ENCODE data around the gene CAMK2D.

CAMK2D gene

DNA sequence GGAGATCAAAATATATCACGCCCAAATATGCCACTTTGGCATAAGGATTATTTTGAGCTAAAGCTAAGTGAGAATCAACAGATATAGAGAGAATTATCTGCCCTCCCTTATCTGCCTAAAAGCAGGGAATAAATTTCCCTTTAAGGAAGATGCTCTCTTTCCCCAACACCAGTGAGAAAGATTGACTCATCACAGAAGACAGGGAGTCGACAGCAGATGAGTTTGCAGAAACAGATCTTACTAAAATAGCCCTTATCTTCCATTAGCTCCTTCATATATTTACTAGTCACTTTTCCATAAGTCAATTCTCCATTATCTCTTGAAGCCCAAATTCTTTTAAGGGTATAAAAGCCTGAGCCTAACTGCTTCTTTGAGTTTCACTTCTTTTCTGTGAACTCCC lies 156.6 kb downstream of the CAMK2D start:
- peak; percentile 33 for DNase-seq (ENCODE audit: low spot score)

DNA sequence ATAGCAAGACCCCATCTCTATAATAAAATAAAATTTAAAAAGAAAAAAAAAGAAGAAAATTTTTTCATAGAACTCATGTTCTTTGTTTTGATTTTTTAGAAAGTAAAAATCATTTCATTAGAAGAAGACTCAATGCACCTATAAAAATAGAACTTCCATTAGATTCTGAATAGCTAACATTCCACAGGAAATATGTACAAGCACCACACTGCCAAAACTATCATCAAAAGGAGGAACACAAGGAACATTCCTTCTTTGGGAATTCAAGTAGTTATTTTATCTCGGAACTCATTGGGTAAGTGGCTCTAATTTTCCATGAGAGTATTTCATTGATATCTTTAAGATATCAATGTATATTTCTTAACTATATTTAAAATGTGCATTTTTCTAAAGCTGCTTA lies 157.6 kb downstream of the CAMK2D start:
- DNase-seq (ENCODE audit: low spot score) = peak; percentile 58

DNA sequence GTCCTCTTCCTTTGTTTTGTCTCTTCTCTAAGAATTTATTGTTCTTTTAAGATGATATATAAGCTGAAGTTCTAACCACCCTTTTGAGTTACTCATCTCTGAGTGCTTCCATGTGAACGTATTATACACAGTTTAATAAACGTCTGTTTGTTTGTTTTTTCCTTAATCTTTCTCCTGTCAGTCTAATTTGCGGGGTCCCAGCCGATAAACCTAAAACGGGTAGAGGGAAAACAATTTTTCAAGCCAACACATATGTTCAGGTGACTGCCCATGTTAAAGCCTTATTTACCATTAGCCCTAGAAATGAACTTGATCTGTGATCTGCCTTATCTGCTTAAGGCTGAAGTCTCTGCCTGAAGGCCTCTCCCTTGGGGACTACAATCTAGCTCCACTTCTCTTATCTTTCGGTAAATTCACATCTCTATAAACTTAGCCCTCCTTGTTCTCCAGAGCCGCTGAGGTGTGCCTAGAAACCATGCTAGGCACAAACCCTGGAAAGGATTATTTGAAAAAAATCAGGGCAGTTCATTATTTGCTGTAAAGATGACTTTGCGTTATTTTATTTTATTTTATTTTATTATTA lies 158.8 kb downstream of the CAMK2D start:
- no peak for DNase-seq (ENCODE audit: low spot score)

DNA sequence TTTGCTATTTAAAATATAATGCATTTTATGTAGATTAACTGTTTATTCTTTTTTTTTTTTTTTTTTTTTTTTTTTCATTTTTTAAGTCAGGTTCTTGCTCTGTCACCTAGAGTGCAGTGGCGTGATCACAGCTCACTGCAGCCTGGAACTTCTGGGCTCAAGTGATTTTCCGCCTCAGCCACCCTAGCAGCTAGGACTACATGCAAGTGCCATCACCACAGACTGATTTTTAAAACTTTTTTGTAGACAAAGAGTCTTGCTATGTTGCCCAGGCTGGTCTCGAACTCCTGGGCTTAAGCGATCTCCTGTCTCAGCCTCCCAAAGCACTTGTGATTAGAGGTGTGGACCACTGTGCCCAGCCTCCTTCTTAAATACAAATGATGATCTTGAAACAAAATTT lies 159.9 kb downstream of the CAMK2D start:
- no peak for DNase-seq (ENCODE audit: low spot score)

DNA sequence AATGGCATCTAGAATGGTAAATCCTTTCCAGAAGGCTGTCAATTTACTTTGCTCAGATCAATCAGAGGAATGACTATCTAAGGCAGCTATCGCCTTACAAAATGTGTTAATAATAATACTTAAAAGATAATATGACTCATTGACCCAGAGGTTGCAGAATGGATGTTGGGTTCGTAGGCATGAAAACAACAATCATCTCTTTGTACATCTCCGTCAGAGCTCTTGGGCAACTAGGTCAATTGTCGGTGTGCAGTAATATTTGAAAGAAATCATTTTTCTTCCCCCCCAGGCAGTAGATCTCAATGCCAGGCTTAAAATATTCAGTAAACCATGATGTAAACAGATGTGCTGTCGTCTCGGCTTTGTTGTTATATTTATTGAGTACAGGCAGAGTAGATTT lies 165.1 kb downstream of the CAMK2D start:
- no peak for DNase-seq (ENCODE audit: low spot score)

DNA sequence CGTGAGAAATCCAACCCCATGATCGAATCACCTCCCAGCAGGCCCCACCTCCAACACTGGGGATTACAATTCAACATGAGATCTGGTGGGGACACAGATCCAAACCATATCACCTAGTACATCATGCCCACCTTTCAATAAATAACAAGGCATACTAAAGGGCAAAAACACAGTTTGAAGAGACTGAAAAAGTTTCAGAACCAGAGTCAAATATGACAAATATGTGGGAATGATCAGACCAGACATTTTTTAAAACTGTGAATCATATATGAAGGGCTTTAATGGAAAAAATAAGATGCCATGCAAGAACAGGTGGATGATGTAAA lies 167.3 kb downstream of the CAMK2D start:
- no peak for DNase-seq (ENCODE audit: low spot score)

DNA sequence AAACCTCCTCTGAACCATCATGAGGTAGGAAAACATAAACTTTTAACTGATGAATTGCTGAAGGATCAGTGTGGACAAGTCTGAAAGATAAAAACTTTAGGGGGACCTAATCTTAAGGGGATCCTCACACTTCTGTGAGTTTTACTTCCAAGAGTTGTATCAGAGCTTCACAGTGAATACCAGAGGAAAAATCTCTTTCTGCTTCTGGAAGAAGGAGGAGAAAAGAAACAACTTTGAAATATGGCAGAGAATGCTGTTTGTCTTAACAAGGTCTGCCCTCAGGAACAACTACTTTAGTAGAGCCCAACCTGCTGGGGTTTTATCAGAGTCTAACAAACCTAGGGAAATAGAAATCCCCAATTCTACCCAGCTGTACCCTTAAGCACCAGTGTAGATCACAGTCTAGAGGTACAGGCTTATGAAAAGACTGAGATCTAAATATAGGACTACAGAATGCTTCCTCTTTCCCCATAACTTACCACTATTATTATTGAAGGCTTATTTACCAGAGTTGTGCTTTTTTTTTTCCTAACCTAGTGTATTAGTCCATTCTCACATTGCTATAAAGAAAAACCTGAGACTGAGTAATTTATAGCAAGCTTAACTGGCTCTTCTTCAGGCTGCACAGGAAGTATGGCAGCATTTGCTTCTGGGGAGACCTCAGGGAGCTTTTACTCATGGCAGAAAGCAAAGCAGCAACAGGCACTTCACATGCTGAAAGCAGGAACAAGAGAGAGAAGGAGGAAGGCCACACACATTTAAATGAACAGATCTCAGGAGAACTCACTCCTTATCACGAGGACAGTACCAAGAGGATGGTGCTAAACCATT lies 167.9 kb downstream of the CAMK2D start:
- no peak for DNase-seq (ENCODE audit: low spot score)

DNA sequence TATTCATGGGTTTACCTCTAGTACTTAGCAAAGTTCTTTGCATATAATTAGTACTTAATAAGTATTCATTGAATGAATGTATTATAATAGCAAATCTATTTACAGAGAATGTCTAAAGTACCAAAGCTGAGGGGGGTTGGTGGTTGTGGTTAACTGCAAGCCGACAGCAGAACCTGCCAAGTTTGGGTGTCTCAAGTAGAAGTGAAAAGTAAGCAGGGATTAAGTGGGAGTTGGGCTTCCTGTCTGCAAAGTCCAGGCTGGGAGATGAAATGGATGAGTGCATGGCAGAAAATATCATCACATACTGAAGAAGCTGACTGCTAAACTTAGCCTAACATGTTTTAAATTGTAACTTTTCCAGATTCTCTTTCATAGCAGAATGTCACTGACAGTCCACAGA lies 169.6 kb downstream of the CAMK2D start:
- DNase-seq (ENCODE audit: low spot score) = peak; percentile 39

DNA sequence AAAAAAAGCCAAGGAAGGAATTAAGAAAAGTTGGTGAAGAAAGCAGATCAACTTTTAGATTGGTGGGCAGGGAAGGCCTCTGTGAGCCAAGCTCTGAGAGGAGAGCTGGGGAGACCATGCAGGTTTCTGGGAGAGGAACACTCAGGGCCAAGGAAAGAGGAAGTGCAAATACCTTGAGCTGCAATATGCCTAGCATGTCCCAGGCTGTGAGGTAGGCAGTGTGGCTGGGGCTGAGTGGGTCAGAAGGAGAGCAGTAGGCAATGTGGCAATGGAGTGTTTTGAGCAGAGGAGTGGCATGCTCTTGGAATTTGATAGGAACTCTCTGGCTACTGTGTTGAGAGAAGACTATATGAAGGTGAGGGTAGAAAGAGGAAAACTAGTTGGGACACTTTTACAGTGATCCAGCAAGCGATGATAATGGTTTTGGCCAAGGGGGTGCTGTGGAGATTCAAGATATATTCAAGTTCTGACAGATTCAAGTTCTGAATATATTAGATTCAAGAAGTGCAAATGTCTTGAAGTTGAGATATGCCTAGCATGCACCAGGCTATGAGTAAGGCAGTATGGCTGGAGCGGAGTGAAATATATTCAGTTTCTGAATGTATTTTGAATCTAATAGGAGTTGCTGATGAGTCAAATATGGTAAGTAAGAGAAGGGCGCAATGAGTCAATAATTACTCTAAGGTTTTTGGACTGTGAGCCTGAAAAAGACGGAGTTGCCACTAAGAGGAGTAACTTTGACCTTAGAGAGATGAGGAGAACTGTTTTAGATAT lies 172.5 kb downstream of the CAMK2D start:
- no peak for DNase-seq (ENCODE audit: low spot score)

DNA sequence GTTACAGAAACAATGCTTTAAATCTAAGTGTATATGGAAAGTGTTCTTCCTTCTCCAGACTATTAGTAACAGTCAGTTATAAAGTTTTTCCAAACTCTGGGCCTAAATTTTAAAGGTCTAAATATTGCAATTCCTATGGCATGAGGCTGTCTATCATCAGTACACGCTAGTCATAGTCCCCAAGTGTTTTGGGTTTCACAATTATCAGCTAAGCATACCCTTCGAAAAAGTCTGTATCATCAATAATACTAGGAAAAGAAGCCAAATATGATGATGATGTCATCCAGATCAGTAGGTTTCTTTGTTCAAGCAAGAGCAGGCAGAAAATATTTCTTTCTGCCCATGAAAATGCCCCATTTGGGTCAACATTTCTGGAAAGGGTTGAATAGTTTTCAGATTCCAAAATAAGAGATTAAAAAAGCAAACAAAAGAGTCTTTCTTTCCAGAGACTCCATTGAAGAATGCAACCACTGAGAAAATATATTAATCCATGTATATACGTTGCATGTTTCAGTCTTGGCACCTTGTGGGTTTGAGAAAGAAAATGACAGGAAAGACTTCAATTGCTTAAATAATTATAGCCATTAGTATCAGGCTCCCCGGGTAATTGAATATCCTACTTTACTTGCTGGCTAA lies 173.8 kb downstream of the CAMK2D start:
- no peak for DNase-seq (ENCODE audit: low spot score)

DNA sequence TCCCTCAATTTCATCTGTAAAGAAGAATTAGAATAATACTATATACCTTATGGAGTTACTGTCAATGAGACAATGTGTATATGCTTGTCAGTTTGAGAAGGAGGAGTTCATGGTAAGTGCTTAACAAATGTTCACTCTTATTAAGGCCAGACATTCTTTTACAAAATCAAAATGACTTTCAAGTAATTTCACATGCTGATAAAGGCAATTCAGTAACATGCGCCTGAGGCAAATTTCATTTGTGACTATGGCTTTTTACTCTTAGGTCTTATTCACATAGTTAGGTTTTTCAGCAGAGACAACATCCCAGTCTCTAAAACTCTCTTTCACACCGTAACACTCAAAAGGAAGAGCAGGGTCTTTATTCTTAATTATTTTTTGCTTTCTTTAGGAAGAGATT lies 174.4 kb downstream of the CAMK2D start:
- DNase-seq (ENCODE audit: low spot score) = no peak

DNA sequence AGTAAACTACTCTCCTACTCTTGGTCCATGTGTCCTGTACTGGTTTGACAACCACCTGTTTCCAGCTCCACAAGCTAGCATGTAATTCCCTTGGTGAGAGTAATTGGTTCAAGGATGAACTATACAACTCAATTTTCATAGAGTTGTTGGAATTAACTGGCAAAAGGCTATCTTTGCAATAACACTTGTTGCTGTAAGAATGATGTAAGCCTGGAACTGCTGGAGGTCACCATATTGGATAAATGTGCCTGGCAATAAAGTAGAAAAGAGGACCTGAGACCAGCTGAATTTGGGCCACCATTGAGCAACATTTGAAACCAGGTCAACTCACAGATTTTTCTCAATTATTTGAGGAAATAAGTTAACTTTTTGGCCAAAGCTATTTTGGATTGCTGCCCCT lies 175.5 kb downstream of the CAMK2D start:
- no peak for DNase-seq (ENCODE audit: low spot score)

DNA sequence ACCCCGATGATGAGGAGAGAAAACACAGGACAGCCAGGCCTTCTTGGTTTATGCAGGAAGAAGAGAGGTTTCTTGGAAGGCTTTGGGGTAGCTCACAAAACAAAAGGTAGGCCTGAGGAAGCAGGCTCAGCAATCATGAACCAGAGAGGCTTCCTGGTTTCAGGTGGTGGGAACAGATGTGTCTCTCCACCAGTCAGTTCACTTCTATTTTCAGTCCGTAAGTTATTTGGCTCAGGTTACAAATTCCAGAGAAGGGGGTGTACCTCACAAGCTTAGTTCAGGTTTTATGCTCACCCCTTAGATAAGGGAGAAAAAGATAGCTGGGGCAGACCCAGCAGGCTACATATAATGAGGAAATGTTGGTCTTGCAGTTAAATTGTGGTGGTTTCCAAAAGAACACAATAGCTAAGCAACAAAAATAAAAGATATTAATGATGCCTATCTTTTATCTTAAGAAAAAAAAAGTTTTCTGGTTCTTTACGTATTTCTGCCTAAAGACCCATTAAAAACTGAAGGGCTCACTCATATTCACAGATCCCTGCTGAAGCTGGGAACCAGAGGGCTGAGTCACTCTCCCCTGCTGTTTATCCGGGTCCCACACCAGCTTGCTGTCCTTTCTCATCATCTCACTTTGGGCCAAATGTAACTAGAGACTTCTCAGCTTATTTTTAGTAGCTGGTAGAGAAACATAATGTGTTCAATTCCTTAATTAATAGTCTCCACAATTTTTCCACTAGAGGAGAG lies 177.0 kb downstream of the CAMK2D start:
- DNase-seq (ENCODE audit: low spot score) = peak; percentile 24

DNA sequence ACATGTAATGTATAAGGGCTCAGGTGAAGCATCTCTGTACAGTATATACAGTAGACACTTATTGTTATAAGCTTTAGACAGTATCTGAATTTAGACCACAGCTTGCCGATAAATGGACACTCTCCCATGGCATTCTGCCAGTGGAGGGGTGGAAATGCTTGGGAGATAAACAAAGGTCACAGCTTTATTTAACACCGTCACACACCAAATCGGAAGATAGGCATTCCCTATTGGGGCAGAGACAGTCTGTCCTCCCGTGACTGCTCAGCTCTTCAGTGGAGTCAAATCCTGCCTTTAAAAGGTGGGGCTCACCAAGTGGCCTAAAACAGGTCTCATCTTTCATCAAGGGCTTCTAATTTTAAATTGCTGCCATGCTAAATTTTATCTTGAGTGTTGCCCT lies 178.8 kb downstream of the CAMK2D start:
- no peak for DNase-seq (ENCODE audit: low spot score)

DNA sequence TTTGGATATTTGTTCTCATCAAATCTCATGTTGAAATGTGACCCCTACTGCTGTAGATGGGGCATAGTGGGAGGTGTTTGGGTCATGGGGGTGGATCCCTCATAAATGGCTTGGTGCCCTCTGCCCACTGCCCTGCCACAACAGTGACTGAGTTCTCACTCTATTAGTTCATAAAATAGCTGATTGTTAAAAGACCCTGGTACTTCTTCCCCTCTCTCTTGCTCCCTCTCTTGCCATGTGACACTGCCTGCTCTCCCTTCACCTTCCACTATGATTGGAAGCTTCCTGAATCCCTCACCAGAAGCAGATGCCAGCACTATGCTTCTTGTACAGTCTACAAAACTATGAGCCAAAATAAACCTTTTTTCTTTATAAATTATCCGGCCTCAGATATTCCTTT lies 182.2 kb downstream of the CAMK2D start:
- no peak for DNase-seq (ENCODE audit: low spot score)

DNA sequence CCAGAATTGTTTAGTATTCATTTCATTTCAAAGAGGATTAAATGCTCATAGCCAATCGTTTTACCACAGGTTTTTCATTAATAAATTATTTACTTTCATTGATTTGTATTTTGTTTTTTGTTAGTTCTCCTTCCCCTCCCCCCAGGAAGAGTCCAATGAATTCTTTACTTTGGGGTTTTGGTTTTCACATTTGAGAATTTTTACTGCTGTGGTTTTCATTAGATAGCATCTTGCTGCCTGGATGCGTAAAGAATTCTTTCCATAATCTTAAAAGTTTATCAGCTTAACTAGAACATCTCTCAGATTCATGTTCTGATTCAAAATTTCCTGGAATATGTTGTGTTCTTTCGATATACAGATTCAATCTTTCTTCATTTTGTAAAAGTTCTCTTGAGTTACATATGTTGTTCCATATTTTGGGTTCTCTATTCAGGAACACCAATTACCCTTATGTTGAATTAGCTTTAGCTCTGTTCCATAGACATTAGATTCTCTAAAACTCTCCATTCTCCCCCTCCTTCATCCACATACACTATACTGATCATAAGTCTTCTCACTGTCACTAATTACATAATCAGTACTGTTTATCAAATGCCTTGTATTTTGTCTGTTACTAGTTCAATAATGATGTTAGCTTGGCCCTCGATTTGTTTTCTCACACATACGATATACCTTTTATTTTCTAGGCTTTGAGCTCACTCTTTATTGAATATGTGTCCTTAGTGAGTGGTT lies 184.4 kb downstream of the CAMK2D start:
- DNase-seq (ENCODE audit: low spot score) = no peak

DNA sequence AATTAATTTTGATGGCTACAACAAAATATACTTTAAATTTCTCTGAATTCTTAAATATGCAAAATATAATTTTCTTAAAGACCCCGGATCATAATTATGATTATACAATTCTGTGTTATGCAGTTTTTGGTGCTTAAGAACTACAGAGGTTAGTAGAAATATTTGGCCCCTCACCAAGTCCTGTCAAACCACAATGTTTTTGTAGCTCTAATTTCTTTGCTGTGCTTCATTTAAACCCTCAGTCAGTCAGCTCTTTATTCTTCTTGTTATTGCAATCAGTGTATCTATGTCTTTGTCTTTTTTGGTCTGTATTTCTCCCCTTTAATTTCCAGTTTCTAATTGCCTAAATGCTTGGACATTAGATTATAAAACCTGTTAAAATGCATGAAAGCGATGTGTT lies 186.1 kb downstream of the CAMK2D start:
- peak; percentile 19 for DNase-seq (ENCODE audit: low spot score)

DNA sequence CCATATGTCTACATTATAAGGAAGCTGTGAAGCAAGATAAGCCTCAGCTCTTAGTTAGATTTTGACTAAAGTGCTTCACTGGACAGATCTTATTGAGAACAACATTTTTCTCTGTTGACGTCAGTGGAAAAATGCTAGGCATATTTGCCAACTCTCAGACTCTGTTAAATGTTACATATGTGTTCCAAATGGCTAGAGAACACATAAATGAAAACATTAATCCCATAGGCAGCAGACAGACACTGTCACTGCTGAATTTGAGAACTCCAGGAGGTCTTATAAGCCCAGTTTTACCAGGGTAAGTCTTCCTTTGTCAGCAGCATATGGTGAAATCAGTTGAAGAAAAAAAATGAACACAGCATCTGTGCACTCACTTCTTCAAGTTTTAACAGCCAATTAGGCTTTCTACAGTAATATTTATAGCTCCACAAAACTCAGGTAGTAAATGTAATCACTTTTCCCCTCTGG lies 186.9 kb downstream of the CAMK2D start:
- peak; percentile 39 for DNase-seq (ENCODE audit: low spot score)

DNA sequence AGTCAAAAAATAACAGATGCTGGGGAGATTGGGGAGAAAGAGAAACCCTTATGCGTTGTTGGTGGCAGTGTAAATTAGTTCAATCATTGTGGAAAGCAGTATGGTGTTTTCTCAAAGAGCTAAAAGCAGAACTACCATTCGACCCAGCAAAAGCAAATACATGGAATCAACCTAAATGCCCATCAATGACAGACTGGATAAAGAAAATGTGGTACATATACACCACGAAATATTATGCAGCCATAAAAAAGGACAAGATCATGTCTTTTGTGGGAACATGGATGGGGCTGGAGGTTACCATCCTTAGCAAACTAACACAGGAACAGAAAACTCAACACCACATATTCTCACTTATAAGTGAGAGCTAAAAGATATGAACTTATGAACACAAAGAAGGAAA lies 188.9 kb downstream of the CAMK2D start:
- no peak for DNase-seq (ENCODE audit: low spot score)

DNA sequence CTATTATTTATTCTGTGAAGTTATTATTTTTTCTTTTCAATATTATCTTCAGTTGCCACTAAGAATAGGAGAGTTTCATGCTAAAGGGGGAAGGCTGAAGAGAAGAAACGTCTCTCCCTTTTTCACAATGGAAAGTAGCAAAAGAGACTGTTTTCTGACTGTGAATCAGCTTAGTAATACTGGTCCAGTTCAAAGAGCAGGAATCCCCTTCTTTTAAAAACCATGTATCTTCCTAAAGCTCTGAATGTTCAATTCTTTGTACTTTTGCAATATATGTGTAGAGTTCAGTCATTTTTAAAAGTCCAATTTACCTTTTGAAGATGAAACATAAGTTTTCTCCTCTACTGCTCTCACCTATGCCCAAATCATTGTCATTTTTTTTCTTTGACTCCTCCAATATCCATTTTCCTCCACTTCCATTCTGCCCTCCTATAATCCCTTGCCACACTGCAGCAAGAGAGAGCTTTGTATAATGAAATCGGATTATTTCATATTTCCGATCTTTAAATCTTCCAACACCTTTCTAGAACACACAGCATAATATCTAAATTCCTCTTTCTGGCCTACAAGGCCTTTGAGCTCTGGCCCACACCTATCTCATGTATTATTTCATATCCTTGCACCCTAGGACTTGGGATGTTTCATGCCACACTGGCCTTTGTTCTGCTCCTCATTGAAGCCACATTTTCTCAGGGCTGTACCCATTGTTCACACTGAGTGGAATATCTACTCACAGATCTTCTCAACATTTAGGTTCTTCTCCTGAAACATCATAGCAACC lies 195.3 kb downstream of the CAMK2D start:
- DNase-seq (ENCODE audit: low spot score) = no peak

DNA sequence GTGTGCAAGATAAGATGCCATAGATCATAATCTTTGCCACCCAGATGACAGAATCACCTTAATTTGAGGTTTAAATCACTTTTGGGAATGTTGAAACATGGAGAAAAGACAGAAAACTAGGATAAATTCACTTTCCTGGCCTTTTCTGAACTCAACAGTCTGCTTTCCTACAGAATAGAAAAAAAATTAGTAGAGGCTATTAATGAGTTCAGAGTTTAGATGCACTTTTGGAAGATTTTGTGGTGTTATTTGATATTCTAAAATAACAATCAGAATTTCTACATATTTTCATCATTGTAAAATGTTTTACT lies 195.9 kb downstream of the CAMK2D start:
- DNase-seq (ENCODE audit: low spot score) = no peak

All from GM03348 (cell line).